Fibroblast of villous mesenchyme (primary cell): Measurements from ENCODE around the gene ACAN. TPM values are rescaled to one million over a fixed set of nuclear protein-coding genes. Genes with fewer than 3 reads are reported as not detected.
"Not testable (repeated sequence)": the region's sequence is repeated elsewhere in the genome, so short reads cannot be mapped to it uniquely, and the experiment has no call there.

Experiments used
- DNase-seq: peaks from one replicate; pipeline ENCODE4 v3.0.0-alpha.2; 2010; ENCODE audit warnings: low read depth
- H3K4me3 ChIP-seq: 2 replicates; pipeline ENCODE4 v1.5.1; 2011; ENCODE audit warnings: low read depth, mild to moderate bottlenecking, low read length
- total RNA-seq: library from RNA; depleted of rRNA; stranded (reverse); fragments of >200 nt; gene quantifications from 2 replicates; pipeline ENCODE4 v1.2.3, GENCODE V29; 2012
- TF ChIP-seq, protein P1 (sequence below): IDR thresholded peaks from 2 replicates; pipeline ENCODE4 v1.5.1; 2012; ENCODE audit warnings: low read depth, mild to moderate bottlenecking, low read length; ENCODE audit not compliant: insufficient read depth

Gene ACAN
- total RNA-seq, 1 donor: not detected

DNA sequence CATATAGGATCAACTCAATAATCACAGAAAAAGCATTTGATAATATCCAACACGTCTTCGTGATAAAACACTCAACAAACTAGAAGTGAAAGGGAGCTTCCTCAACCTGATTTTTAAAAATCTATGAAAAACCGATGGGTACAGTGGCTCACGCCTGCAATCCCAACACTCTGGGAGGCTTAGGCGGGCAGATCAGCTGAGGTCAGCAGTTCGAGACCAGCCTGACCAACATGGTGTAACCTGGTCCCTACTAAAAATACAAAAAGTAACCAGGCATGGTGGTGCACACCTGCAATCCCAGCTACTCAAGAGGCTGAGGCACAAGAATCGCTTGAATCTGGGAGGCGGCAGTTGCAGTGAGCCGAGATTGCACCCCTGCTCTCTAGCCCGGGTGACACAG is 112.1 kb downstream of the ACAN start:
- TF ChIP-seq, protein P1, sequence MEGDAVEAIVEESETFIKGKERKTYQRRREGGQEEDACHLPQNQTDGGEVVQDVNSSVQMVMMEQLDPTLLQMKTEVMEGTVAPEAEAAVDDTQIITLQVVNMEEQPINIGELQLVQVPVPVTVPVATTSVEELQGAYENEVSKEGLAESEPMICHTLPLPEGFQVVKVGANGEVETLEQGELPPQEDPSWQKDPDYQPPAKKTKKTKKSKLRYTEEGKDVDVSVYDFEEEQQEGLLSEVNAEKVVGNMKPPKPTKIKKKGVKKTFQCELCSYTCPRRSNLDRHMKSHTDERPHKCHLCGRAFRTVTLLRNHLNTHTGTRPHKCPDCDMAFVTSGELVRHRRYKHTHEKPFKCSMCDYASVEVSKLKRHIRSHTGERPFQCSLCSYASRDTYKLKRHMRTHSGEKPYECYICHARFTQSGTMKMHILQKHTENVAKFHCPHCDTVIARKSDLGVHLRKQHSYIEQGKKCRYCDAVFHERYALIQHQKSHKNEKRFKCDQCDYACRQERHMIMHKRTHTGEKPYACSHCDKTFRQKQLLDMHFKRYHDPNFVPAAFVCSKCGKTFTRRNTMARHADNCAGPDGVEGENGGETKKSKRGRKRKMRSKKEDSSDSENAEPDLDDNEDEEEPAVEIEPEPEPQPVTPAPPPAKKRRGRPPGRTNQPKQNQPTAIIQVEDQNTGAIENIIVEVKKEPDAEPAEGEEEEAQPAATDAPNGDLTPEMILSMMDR: no peak
- no peak overlapping the region for H3K4me3 ChIP-seq
- DNase-seq: no peak

- TF ChIP-seq, protein P1: no peak
- no peak for DNase-seq
- H3K4me3 ChIP-seq: no peak overlapping the region
Observed at GRCh38 chr15:88917760-88918159, 114.5 kb downstream of the ACAN start.

- DNase-seq: peak; percentile 100
- H3K4me3 ChIP-seq: no peak overlapping the region
- TF ChIP-seq, protein P1: no peak
Observed at GRCh38 chr15:88918738-88919137, 115.5 kb downstream of the ACAN start.

- DNase-seq: peak; percentile 80
- no peak overlapping the region for H3K4me3 ChIP-seq
- TF ChIP-seq, protein P1: no peak
Observed at GRCh38 chr15:88920186-88920891, 117.1 kb downstream of the ACAN start.

GRCh38 chr15:88920892-88921435 is 117.7 kb downstream of the ACAN start:
- not testable (repeated sequence) for H3K4me3 ChIP-seq
- DNase-seq: peak; percentile 56

Other genes starting within 250 kb of the ACAN start
- 64.7 and 81.6 TPM in 2 replicates for gene AEN, start 182.1 kb upstream of the ACAN start, total RNA-seq
- 1.3 and 3.0 TPM in 2 replicates for gene ISG20, start 164.4 kb upstream of the ACAN start, total RNA-seq
- gene HAPLN3, start 92.1 kb downstream of the ACAN start, total RNA-seq: 5.2 and 8.1 TPM in 2 replicates
- 158 and 168 TPM in 2 replicates for gene MFGE8, start 109.9 kb downstream of the ACAN start, total RNA-seq